GM23338 (cell line): ENCODE results near the gene TMEM35A. TPM values are rescaled to one million over a fixed set of nuclear protein-coding genes. Genes with fewer than 3 reads are reported as not detected.

Source experiments
- ATAC-seq: fragments of 200-7000 bp; cut with Tn5 transposase; 3 replicates; pipeline ENCODE4 v1.9.1; 2020
- DNase-seq: peaks from one replicate; pipeline ENCODE4 v3.0.0-alpha.2; 2015; ENCODE audit warnings: low spot score
- H2AFZ ChIP-seq: fragments of 200-600 bp; sonication (generic); 2 replicates; pipeline ENCODE4 v1.8.0; 2016; ENCODE audit warnings: antibody characterized with exemption, mild to moderate bottlenecking, moderate library complexity
- H3F3A ChIP-seq: fragments of 200-600 bp; sonication (generic); replicated peaks from 2 replicates; pipeline ENCODE4 v1.8.0; 2017; ENCODE audit warnings: antibody characterized with exemption, mixed run types, low read depth
- H3K27ac ChIP-seq: fragments of 200-600 bp; sonication (generic); 2 replicates; pipeline ENCODE4 v1.6.1; 2016; ENCODE audit warnings: low read depth
- H3K27me3 ChIP-seq: fragments of 200-600 bp; sonication (generic); 2 replicates; pipeline ENCODE4 v1.8.0; 2016; ENCODE audit warnings: mild to moderate bottlenecking, mixed run types, moderate library complexity; ENCODE audit not compliant: insufficient read depth
- H3K36me3 ChIP-seq: fragments of 200-600 bp; sonication (generic); 2 replicates; pipeline ENCODE4 v1.8.0; 2016; ENCODE audit warnings: mild to moderate bottlenecking; ENCODE audit not compliant: insufficient read depth
- H3K4me1 ChIP-seq: fragments of 200-600 bp; sonication (generic); 2 replicates; pipeline ENCODE4 v1.8.0; 2016; ENCODE audit warnings: mild to moderate bottlenecking, moderate library complexity; ENCODE audit not compliant: insufficient read depth
- H3K4me2 ChIP-seq: fragments of 200-600 bp; sonication (generic); 2 replicates; pipeline ENCODE4 v1.7.1; 2017; ENCODE audit warnings: mixed run types
- H3K4me3 ChIP-seq: fragments of 200-600 bp; sonication (generic); 2 replicates; pipeline ENCODE4 v1.6.1; 2016; ENCODE audit warnings: mixed run types
- H3K79me2 ChIP-seq: fragments of 200-600 bp; sonication (generic); replicated peaks from 2 replicates; pipeline ENCODE4 v1.8.0; 2017; ENCODE audit warnings: mild to moderate bottlenecking; ENCODE audit not compliant: insufficient read depth
- H3K9me2 ChIP-seq: fragments of 200-600 bp; sonication (generic); 2 replicates; pipeline ENCODE4 v1.8.0; 2017; ENCODE audit not compliant: insufficient read depth
- H4K20me1 ChIP-seq: fragments of 200-600 bp; sonication (generic); replicated peaks from 2 replicates; pipeline ENCODE4 v1.8.0; 2017; ENCODE audit warnings: mild to moderate bottlenecking; ENCODE audit not compliant: insufficient read depth
- H3K27ac Mint-ChIP-seq: 2 replicates; pipeline ENCODE4 v1.8.0; 2020; ENCODE audit warnings: inconsistent platforms, mild to moderate bottlenecking, moderate library complexity, mixed read lengths
- H3K27me3 Mint-ChIP-seq: 3 replicates; pipeline ENCODE4 v1.8.0; 2022; ENCODE audit warnings: low read depth, mild to moderate bottlenecking, moderate library complexity, mixed read lengths, inconsistent platforms; ENCODE audit not compliant: insufficient read depth, poor library complexity
- H3K36me3 Mint-ChIP-seq: 3 replicates; pipeline ENCODE4 v1.8.0; 2021; ENCODE audit warnings: low read depth, mild to moderate bottlenecking, inconsistent platforms, moderate library complexity, mixed read lengths
- H3K4me1 Mint-ChIP-seq: 3 replicates; pipeline ENCODE4 v1.8.0; 2020; ENCODE audit warnings: mild to moderate bottlenecking, inconsistent platforms, mixed read lengths
- H3K4me3 Mint-ChIP-seq: 3 replicates; pipeline ENCODE4 v1.8.0; 2021; ENCODE audit warnings: moderate library complexity, mild to moderate bottlenecking, inconsistent platforms, mixed read lengths
- H3K9me3 Mint-ChIP-seq: 3 replicates; pipeline ENCODE4 v1.8.0; 2020; ENCODE audit warnings: moderate library complexity, mild to moderate bottlenecking, inconsistent platforms, mixed read lengths
- CREB1 ChIP-seq: fragments of 250-450 bp; sonication (Bioruptor Pico); IDR thresholded peaks from 2 replicates; pipeline ENCODE4 v1.5.0; 2020; ENCODE audit warnings: low read depth, mild to moderate bottlenecking, moderate library complexity
- EZH2 ChIP-seq: fragments of 200-600 bp; sonication (generic); IDR thresholded peaks from one replicate; pipeline ENCODE4 v1.8.0; 2017; ENCODE audit warnings: antibody characterized with exemption, mild to moderate bottlenecking, low read depth; ENCODE audit not compliant: unreplicated experiment
- EZH2phosphoT487 ChIP-seq: fragments of 200-600 bp; sonication (generic); IDR thresholded peaks from one replicate; pipeline ENCODE4 v1.8.1; 2018; ENCODE audit warnings: antibody characterized with exemption; ENCODE audit not compliant: unreplicated experiment
- JUNB ChIP-seq: IDR thresholded peaks from one replicate; pipeline ENCODE4 v1.6.1; 2016; ENCODE audit warnings: antibody characterized with exemption; ENCODE audit not compliant: unreplicated experiment
- NANOG ChIP-seq: IDR thresholded peaks from 2 replicates; pipeline ENCODE4 v1.6.1; 2016; ENCODE audit warnings: antibody characterized with exemption, borderline replicate concordance
- POLR2AphosphoS5 ChIP-seq: IDR thresholded peaks from 2 replicates; pipeline ENCODE4 v1.6.1; 2016; ENCODE audit warnings: antibody characterized with exemption, low read depth
- REST ChIP-seq: IDR thresholded peaks from one replicate; pipeline ENCODE4 v1.6.1; 2018; ENCODE audit warnings: antibody characterized with exemption; ENCODE audit not compliant: unreplicated experiment
- STAT1 ChIP-seq: IDR thresholded peaks from one replicate; pipeline ENCODE4 v1.6.1; 2016; ENCODE audit warnings: antibody characterized with exemption; ENCODE audit not compliant: unreplicated experiment
- ZNF114 ChIP-seq: fragments of 250-450 bp; sonication (Bioruptor Pico); IDR thresholded peaks from 2 replicates; pipeline ENCODE4 v1.5.0; 2020; ENCODE audit warnings: mild to moderate bottlenecking, moderate library complexity
- ZNF331 ChIP-seq: fragments of 250-450 bp; sonication (Bioruptor Pico); IDR thresholded peaks from 2 replicates; pipeline ENCODE4 v1.5.0; 2020; ENCODE audit warnings: low read depth, mild to moderate bottlenecking, moderate library complexity
- polyA plus RNA-seq: library from polyadenylated mRNA; unstranded; fragments of >200 nt; fragmentation: Nextera tagmentation; extraction: Ambion mirVana; gene quantifications from 2 replicates; pipeline ENCODE4 v1.2.1, GENCODE V29; 2016
- total RNA-seq: library from RNA; depleted of rRNA; stranded (reverse); fragments of >200 nt; shearing (Covaris generic); gene quantifications from 2 replicates; pipeline ENCODE4 v1.2.3, GENCODE V29; 2014
- TF ChIP-seq, protein P1 (sequence below), 2 experiments: fragments of 200-600 bp in 1 of 2; sonication (generic) in 1 of 2; conservative IDR thresholded peaks; 2 replicates each; pipeline versions ENCODE4 v1.5.1 to v1.6.1; 2016 to 2017; ENCODE audit warnings: antibody characterized with exemption in 2 of 2, low read depth in 2 of 2, mild to moderate bottlenecking in 2 of 2, moderate library complexity in 1 of 2

The TMEM35A gene
- total and polyA plus RNA-seq, 2 experiments from 2014 or later, result 4.2 to 5.8 TPM

- Histone ChIP-seq H3K79me2 (no peaks in the 10 kb centered on the region), H3K4me3 (no peak overlapping the region), H3K27me3 (no peaks in the 10 kb centered on the region), H3K36me3 (no peaks in the 10 kb centered on the region), H3K4me2 (no peak overlapping the region), H3K4me1 (no peaks in the 10 kb centered on the region), H3K9me2 (no peaks in the 10 kb centered on the region), H3K27ac (no peak overlapping the region), H3F3A (no peaks in the 10 kb centered on the region), H4K20me1 (no peaks in the 10 kb centered on the region), H2AFZ (no peak overlapping the region)
- DNase-seq (no peak), ATAC-seq (no peak)
- H3K4me1 Mint-ChIP-seq, result no peaks in the 10 kb centered on the region
- H3K36me3 Mint-ChIP-seq, result peaks cover 15% of the 10 kb centered on the region
- no peak overlapping the region for H3K27ac Mint-ChIP-seq
- H3K27me3 Mint-ChIP-seq, result no peaks in the 10 kb centered on the region
- no peak overlapping the region for H3K4me3 Mint-ChIP-seq
- no peaks in the 10 kb centered on the region; the same call in 2 of the 3 replicates for H3K9me3 Mint-ChIP-seq
- no peak for TF ChIP-seq CREB1
- TF ChIP-seq, protein P1, sequence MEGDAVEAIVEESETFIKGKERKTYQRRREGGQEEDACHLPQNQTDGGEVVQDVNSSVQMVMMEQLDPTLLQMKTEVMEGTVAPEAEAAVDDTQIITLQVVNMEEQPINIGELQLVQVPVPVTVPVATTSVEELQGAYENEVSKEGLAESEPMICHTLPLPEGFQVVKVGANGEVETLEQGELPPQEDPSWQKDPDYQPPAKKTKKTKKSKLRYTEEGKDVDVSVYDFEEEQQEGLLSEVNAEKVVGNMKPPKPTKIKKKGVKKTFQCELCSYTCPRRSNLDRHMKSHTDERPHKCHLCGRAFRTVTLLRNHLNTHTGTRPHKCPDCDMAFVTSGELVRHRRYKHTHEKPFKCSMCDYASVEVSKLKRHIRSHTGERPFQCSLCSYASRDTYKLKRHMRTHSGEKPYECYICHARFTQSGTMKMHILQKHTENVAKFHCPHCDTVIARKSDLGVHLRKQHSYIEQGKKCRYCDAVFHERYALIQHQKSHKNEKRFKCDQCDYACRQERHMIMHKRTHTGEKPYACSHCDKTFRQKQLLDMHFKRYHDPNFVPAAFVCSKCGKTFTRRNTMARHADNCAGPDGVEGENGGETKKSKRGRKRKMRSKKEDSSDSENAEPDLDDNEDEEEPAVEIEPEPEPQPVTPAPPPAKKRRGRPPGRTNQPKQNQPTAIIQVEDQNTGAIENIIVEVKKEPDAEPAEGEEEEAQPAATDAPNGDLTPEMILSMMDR (conservative IDR thresholded peaks at IDR 0.05; ENCODE audit: low read depth in 2 of 2), result no peak
- no peak for TF ChIP-seq STAT1
- TF ChIP-seq NANOG, result no peak
- no peak for TF ChIP-seq POLR2AphosphoS5
- TF ChIP-seq ZNF331 (CRISPR knock-in tag), result no peak
- no peak for TF ChIP-seq ZNF114
- TF ChIP-seq REST, result no peak
Observed at GRCh38 chrX:101029665-101030064, 49.0 kb upstream of the TMEM35A start.

DNA sequence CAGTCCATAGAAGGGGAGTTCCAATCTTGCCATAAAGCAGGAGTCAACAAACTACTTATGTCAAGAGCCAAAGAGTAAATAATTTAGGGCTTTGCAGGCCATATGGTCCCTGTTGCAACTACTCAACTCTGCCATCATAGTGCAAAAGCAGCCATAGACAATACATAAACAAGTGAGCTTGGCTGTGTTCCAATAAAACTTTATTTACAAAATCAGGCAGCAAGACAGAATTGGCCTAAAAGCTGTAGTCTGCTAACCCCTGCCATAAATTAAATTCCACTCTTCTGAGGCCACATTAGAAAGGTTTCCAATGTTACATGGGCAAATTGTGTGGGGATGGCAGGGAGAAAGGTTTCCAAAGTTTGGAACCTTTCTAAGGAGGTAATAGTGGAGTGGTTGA is 41.4 kb upstream of the TMEM35A start:
- Histone ChIP-seq H3K4me1 (no peaks in the 10 kb centered on the region), H3F3A (no peaks in the 10 kb centered on the region), H3K4me3 (no peak overlapping the region), H3K27ac (no peak overlapping the region), H3K79me2 (no peaks in the 10 kb centered on the region), H4K20me1 (no peaks in the 10 kb centered on the region), H2AFZ (no peak overlapping the region), H3K4me2 (no peak overlapping the region), H3K9me2 (no peaks in the 10 kb centered on the region), H3K27me3 (no peaks in the 10 kb centered on the region), H3K36me3 (no peaks in the 10 kb centered on the region)
- Mint-ChIP-seq H3K36me3 (peaks cover 9% of the 10 kb centered on the region; the same call in 2 of the 3 replicates), H3K4me3 (no peak overlapping the region), H3K9me3 (no peaks in the 10 kb centered on the region), H3K27me3 (no peaks in the 10 kb centered on the region), H3K4me1 (no peaks in the 10 kb centered on the region), H3K27ac (no peak overlapping the region)
- no peak for DNase-seq
- no peak for ATAC-seq
- TF ChIP-seq EZH2phosphoT487 (no peak), POLR2AphosphoS5 (no peak), STAT1 (no peak), EZH2 (no peak), CREB1 (no peak), JUNB (no peak)
- TF ChIP-seq, protein P1 (conservative IDR thresholded peaks at IDR 0.05; ENCODE audit: low read depth in 2 of 2), result no peak
